Body of pancreas (tissue), 4 donors: ENCODE measurements around the gene MRPS25.

Source experiments
- POLR2A ChIP-seq, 3 donors: fragments of 450-650 bp; IDR thresholded peaks; one replicate each; pipeline ENCODE4 v1.6.1; 2016; ENCODE audit warnings: antibody characterized with exemption in 3 of 3, mild to moderate bottlenecking in 2 of 3
- TF ChIP-seq, protein P1 (sequence below), 7 experiments: fragments of 450-650 bp in 4 of 7; fragments of 200-600 bp in 3 of 7; sonication (generic) in 3 of 7; IDR thresholded peaks; one replicate each; pipeline ENCODE4 v1.5.1; 2016 to 2019; ENCODE audit warnings: antibody characterized with exemption in 7 of 7

- TF ChIP-seq POLR2A (IDR thresholded peaks at IDR 0.05): no peak
- TF ChIP-seq, protein P1, sequence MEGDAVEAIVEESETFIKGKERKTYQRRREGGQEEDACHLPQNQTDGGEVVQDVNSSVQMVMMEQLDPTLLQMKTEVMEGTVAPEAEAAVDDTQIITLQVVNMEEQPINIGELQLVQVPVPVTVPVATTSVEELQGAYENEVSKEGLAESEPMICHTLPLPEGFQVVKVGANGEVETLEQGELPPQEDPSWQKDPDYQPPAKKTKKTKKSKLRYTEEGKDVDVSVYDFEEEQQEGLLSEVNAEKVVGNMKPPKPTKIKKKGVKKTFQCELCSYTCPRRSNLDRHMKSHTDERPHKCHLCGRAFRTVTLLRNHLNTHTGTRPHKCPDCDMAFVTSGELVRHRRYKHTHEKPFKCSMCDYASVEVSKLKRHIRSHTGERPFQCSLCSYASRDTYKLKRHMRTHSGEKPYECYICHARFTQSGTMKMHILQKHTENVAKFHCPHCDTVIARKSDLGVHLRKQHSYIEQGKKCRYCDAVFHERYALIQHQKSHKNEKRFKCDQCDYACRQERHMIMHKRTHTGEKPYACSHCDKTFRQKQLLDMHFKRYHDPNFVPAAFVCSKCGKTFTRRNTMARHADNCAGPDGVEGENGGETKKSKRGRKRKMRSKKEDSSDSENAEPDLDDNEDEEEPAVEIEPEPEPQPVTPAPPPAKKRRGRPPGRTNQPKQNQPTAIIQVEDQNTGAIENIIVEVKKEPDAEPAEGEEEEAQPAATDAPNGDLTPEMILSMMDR (IDR thresholded peaks at IDR 0.05): no peak
These were observed 22.2 kb downstream of the MRPS25 start for GRCh38 chr3:15042936-15043335.
